ENCODE results near the gene RHBDD3.

GRCh38 chr22:29254286-29254660, 13.5 kb downstream of the RHBDD3 start:
- TF ChIP-seq ETS1 (IDR thresholded peaks at IDR 0.05) (no peak), EZH2phosphoT487 (IDR thresholded peaks at IDR 0.05; ENCODE audit: unreplicated experiment) (no peak), CTCF (conservative IDR thresholded peaks at IDR 0.05; ENCODE audit: low read depth in 2 of 2) (no peak)
